HepG2 (cell line): ENCODE results near the gene CGGBP1. TPM values are rescaled to one million over a fixed set of nuclear protein-coding genes. Genes with fewer than 3 reads are reported as not detected.

Experiments
- CBX5 ChIP-seq: sonication (generic); formaldehyde crosslinking; IDR thresholded peaks from 2 replicates; pipeline ENCODE4 v1.4.0; 2020; ENCODE audit warnings: missing genetic modification reagents, borderline replicate concordance
- CREB1 ChIP-seq, 2 experiments: fragments of 450-650 bp in 1 of 2; IDR thresholded peaks; 2 replicates each; pipeline ENCODE4 v1.6.1; 2016 to 2017; ENCODE audit warnings: control low read depth in 1 of 2, mild to moderate bottlenecking in 1 of 2, missing compliant biosample characterization in 1 of 2, missing genetic modification characterization in 1 of 2
- DZIP1 ChIP-seq: sonication (generic); formaldehyde crosslinking; IDR thresholded peaks from 2 replicates; pipeline ENCODE4 v1.5.0; 2020; ENCODE audit warnings: mild to moderate bottlenecking, missing genetic modification reagents
- MIER3 ChIP-seq: IDR thresholded peaks from 2 replicates; pipeline ENCODE4 v1.6.1; 2016; ENCODE audit warnings: missing compliant biosample characterization, borderline replicate concordance
- MLLT10 ChIP-seq: sonication (generic); formaldehyde crosslinking; IDR thresholded peaks from 2 replicates; pipeline ENCODE4 v1.4.0; 2020; ENCODE audit warnings: missing genetic modification reagents
- PPARG ChIP-seq: conservative IDR thresholded peaks from 2 replicates; pipeline ENCODE4 v1.6.1; 2016; ENCODE audit warnings: missing biosample characterization, missing genetic modification reagents
- ZFP90 ChIP-seq: sonication (generic); formaldehyde crosslinking; IDR thresholded peaks from 2 replicates; pipeline ENCODE4 v1.8.0; 2022; ENCODE audit warnings: missing genetic modification reagents, mild to moderate bottlenecking, inconsistent platforms, borderline replicate concordance
- ZNF142 ChIP-seq: sonication (generic); formaldehyde crosslinking; IDR thresholded peaks from 2 replicates; pipeline ENCODE4 v1.4.0; 2020; ENCODE audit warnings: missing genetic modification reagents
- ZNF501 ChIP-seq: sonication (generic); formaldehyde crosslinking; IDR thresholded peaks from 2 replicates; pipeline ENCODE4 v1.5.1; 2020; ENCODE audit warnings: mild to moderate bottlenecking, moderate library complexity, missing genetic modification reagents
- ZNF7 ChIP-seq: IDR thresholded peaks from 2 replicates; pipeline ENCODE4 v1.6.1; 2016; ENCODE audit warnings: missing biosample characterization, missing genetic modification reagents
- ZNF776 ChIP-seq: sonication (generic); formaldehyde crosslinking; IDR thresholded peaks from 2 replicates; pipeline ENCODE4 v1.4.0; 2020; ENCODE audit warnings: mild to moderate bottlenecking, missing genetic modification reagents
- polyA plus RNA-seq, 8 experiments: library from polyadenylated mRNA; depleted of rRNA in 3 of 8; stranded (reverse) in 7 of 8; unstranded in 1 of 8; fragments of >200 nt; fragmentation: Illumina TruSeq in 4 of 8; extraction: Trizol in 4 of 8; gene quantifications; 2 replicates each; pipeline versions ENCODE4 v1.2.1 to v1.2.3, GENCODE V29; 2011 to 2016; ENCODE audit warnings: low read depth in 4 of 8, missing spikeins in 1 of 8, mixed read lengths in 1 of 8; ENCODE audit not compliant: insufficient read depth in 1 of 8
- total RNA-seq, 5 experiments: library from RNA; depleted of rRNA; stranded (reverse); fragments of >200 nt; fragmentation: Illumina TruSeq; extraction: Trizol; gene quantifications; 2 replicates each; pipeline ENCODE4 v1.2.3, GENCODE V29; 2016; ENCODE audit warnings: low read depth in 1 of 5
- TF ChIP-seq, protein P1 (sequence below): sonication (generic); formaldehyde crosslinking; IDR thresholded peaks from 2 replicates; pipeline ENCODE4 v1.4.0; 2020; ENCODE audit warnings: mild to moderate bottlenecking, missing genetic modification reagents
- TF ChIP-seq, protein P2 (sequence below): sonication (generic); formaldehyde crosslinking; conservative IDR thresholded peaks from 2 replicates; pipeline ENCODE4 v1.5.0; 2020; ENCODE audit warnings: missing genetic modification reagents

Gene CGGBP1
- total and polyA plus RNA-seq, 2 of the 13 experiments (the other 11 are each of a cell fraction or from before 2014, with no cell fraction given), result 38.9 to 47.0 TPM

- TF ChIP-seq ZNF142 (CRISPR knock-in tag), result peak; percentile 80; the same call in 1 of the 2 replicates
- TF ChIP-seq ZNF776 (CRISPR knock-in tag), result peak; percentile 67; the same call in 1 of the 2 replicates
- peak; percentile 77; the same call in 1 of the 2 replicates for TF ChIP-seq ZFP90
- TF ChIP-seq PPARG (CRISPR knock-in tag), result no peak
- no peak for TF ChIP-seq ZNF7 (CRISPR knock-in tag)
- TF ChIP-seq, protein P1, sequence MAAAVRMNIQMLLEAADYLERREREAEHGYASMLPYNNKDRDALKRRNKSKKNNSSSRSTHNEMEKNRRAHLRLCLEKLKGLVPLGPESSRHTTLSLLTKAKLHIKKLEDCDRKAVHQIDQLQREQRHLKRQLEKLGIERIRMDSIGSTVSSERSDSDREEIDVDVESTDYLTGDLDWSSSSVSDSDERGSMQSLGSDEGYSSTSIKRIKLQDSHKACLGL, result no peak; the same call in 1 of the 2 replicates
- no peak for TF ChIP-seq DZIP1 (CRISPR knock-in tag)
- TF ChIP-seq ZNF501 (CRISPR knock-in tag), result peak; percentile 60; the same call in 1 of the 2 replicates
- peak; percentile 82 for TF ChIP-seq CREB1 (IDR thresholded peaks at IDR 0.05)
- TF ChIP-seq CREB1 (CRISPR knock-in tag; IDR thresholded peaks at IDR 0.05), result peak; percentile 91
- TF ChIP-seq CBX5 (CRISPR knock-in tag), result no peak; the same call in 1 of the 2 replicates
- TF ChIP-seq MLLT10 (CRISPR knock-in tag), result no peak
- TF ChIP-seq MIER3 (CRISPR knock-in tag), result no peak
- TF ChIP-seq, protein P2, sequence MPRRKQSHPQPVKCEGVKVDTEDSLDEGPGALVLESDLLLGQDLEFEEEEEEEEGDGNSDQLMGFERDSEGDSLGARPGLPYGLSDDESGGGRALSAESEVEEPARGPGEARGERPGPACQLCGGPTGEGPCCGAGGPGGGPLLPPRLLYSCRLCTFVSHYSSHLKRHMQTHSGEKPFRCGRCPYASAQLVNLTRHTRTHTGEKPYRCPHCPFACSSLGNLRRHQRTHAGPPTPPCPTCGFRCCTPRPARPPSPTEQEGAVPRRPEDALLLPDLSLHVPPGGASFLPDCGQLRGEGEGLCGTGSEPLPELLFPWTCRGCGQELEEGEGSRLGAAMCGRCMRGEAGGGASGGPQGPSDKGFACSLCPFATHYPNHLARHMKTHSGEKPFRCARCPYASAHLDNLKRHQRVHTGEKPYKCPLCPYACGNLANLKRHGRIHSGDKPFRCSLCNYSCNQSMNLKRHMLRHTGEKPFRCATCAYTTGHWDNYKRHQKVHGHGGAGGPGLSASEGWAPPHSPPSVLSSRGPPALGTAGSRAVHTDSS (CRISPR knock-in tag), result no peak
These were observed at the start of gene CGGBP1, which contains the start of gene ZNF654 (continued) for GRCh38 chr3:88058581-88059379.
